Progenitor cell of endocrine pancreas (in vitro differentiated cells): ENCODE measurements around the gene CLEC2L. TPM values are rescaled to one million over a fixed set of nuclear protein-coding genes. Genes with fewer than 3 reads are reported as not detected.

Source experiments
- DNase-seq: peaks from one replicate; pipeline ENCODE4 v3.0.0; 2021; ENCODE audit warnings: low spot score; ENCODE audit not compliant: unreplicated experiment
- H3K27ac Mint-ChIP-seq: 2 replicates; pipeline ENCODE4 v1.8.0; 2021; ENCODE audit warnings: mild to moderate bottlenecking, moderate library complexity, mixed read lengths
- H3K27me3 Mint-ChIP-seq: 2 replicates; pipeline ENCODE4 v1.8.0; 2021; ENCODE audit warnings: mixed read lengths
- H3K36me3 Mint-ChIP-seq: 2 replicates; pipeline ENCODE4 v1.8.0; 2022; ENCODE audit warnings: mixed read lengths; ENCODE audit not compliant: insufficient read depth
- H3K4me1 Mint-ChIP-seq: 2 replicates; pipeline ENCODE4 v1.8.0; 2021; ENCODE audit warnings: low read depth, mixed read lengths
- H3K4me3 Mint-ChIP-seq: 2 replicates; pipeline ENCODE4 v1.8.0; 2021; ENCODE audit warnings: low read depth, mild to moderate bottlenecking, moderate library complexity, mixed read lengths
- H3K9me3 Mint-ChIP-seq: 2 replicates; pipeline ENCODE4 v1.8.0; 2021; ENCODE audit warnings: low read depth, mixed read lengths
- total RNA-seq: library from RNA; stranded (reverse); gene quantifications from 2 replicates; pipeline ENCODE4 v1.2.1, GENCODE V29; 2021
- TF ChIP-seq, protein P1 (sequence below): fragments of 200-600 bp; sonication (generic); IDR thresholded peaks from one replicate; pipeline ENCODE4 v1.5.0; 2021; ENCODE audit warnings: antibody characterized with exemption, mild to moderate bottlenecking; ENCODE audit not compliant: unreplicated experiment

CLEC2L gene
- total RNA-seq, 1 donor from 2014 or later, result not detected

- peaks cover 35% of the 10 kb centered on the region for H3K36me3 Mint-ChIP-seq
- TF ChIP-seq, protein P1, sequence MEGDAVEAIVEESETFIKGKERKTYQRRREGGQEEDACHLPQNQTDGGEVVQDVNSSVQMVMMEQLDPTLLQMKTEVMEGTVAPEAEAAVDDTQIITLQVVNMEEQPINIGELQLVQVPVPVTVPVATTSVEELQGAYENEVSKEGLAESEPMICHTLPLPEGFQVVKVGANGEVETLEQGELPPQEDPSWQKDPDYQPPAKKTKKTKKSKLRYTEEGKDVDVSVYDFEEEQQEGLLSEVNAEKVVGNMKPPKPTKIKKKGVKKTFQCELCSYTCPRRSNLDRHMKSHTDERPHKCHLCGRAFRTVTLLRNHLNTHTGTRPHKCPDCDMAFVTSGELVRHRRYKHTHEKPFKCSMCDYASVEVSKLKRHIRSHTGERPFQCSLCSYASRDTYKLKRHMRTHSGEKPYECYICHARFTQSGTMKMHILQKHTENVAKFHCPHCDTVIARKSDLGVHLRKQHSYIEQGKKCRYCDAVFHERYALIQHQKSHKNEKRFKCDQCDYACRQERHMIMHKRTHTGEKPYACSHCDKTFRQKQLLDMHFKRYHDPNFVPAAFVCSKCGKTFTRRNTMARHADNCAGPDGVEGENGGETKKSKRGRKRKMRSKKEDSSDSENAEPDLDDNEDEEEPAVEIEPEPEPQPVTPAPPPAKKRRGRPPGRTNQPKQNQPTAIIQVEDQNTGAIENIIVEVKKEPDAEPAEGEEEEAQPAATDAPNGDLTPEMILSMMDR, result no peak
- H3K4me1 Mint-ChIP-seq, result peaks cover 2% of the 10 kb centered on the region
- no peak for DNase-seq
- H3K27ac Mint-ChIP-seq, result no peak overlapping the region
- no peaks in the 10 kb centered on the region for H3K9me3 Mint-ChIP-seq
- H3K27me3 Mint-ChIP-seq, result no peaks in the 10 kb centered on the region
- H3K4me3 Mint-ChIP-seq, result no peak overlapping the region
Observed at GRCh38 chr7:139571651-139572050, 48.2 kb downstream of the CLEC2L start.

DNA sequence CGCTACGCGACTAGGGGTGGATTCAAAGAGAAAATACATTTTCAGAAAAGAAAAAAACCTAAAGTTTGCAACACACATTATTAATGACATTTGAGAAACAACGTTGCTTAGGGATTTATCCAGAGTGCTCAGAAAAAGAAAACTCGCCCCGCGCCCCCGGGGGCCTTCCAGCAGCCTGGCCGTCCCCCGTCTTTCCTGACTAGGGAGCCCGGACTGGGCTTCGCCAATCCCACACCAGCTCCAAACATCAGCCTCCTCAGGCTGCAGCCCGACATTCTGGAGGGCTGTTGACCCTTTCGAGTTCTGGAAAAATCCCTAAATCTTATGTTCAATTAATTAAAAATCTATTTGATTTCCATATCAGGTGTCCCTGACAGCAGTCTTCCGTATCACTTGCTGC lies 48.6 kb downstream of the CLEC2L start:
- H3K36me3 Mint-ChIP-seq, result peaks cover 34% of the 10 kb centered on the region
- no peak for DNase-seq
- H3K27ac Mint-ChIP-seq, result no peak overlapping the region
- H3K4me1 Mint-ChIP-seq, result peaks cover 2% of the 10 kb centered on the region
- no peaks in the 10 kb centered on the region for H3K27me3 Mint-ChIP-seq
- no peaks in the 10 kb centered on the region for H3K9me3 Mint-ChIP-seq
- H3K4me3 Mint-ChIP-seq, result no peak overlapping the region
- TF ChIP-seq, protein P1, result no peak

GRCh38 chr7:139572704-139573385 lies 49.4 kb downstream of the CLEC2L start:
- TF ChIP-seq, protein P1, result no peak
- H3K4me3 Mint-ChIP-seq, result no peak overlapping the region
- H3K27me3 Mint-ChIP-seq, result no peaks in the 10 kb centered on the region
- H3K4me1 Mint-ChIP-seq, result peaks cover 2% of the 10 kb centered on the region
- H3K9me3 Mint-ChIP-seq, result no peaks in the 10 kb centered on the region
- peaks cover 34% of the 10 kb centered on the region for H3K36me3 Mint-ChIP-seq
- no peak for DNase-seq
- no peak overlapping the region for H3K27ac Mint-ChIP-seq

- Mint-ChIP-seq H3K9me3 (no peaks in the 10 kb centered on the region), H3K36me3 (peaks cover 27% of the 10 kb centered on the region), H3K4me3 (no peak overlapping the region), H3K27me3 (no peaks in the 10 kb centered on the region), H3K27ac (peak overlapping the region; percentile 64), H3K4me1 (no peaks in the 10 kb centered on the region)
- no peak for DNase-seq
- TF ChIP-seq, protein P1, result no peak
Observed at GRCh38 chr7:139573871-139574270, 50.4 kb downstream of the CLEC2L start.

DNA sequence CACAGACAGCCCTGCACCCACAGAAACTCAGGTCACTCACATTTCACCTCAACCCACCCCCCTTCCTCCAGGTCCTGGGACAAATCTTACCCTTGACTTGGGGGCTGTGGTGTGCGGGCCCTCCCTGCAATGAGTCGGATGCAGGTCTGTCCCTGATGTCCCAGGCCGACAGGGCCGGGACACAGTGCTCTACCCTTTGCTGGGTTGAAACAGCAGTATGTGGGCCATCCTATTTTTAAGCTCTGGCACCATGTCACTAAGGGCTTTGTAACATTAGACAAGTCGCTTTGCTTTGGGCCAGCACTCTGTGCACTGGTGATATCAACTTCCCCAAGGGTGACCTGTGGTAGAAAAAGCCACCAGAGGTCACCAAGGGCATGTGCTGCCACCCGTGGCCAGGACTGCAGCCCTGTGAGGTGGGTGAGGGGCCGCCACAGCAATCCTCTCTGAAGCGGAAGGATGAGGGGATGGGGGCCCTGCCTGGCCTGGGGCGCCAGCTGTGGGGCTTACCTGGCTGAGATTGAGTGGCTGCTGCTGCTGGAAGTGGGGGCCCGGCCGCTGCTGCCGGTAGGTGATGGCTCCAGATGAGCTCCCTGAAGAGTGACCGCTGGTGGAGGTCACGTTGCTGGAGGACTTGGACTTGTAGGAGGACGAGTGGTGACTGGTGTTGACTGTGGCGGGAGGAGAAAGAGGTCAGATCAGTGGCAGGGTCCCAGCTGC lies 51.3 kb downstream of the CLEC2L start:
- H3K36me3 Mint-ChIP-seq, result peaks cover 29% of the 10 kb centered on the region
- no peak for DNase-seq

More for the DNA sequence above, 51.3 kb downstream of the CLEC2L start:
- Mint-ChIP-seq H3K27me3 (no peaks in the 10 kb centered on the region), H3K27ac (no peak overlapping the region), H3K4me3 (no peak overlapping the region), H3K4me1 (no peaks in the 10 kb centered on the region), H3K9me3 (no peaks in the 10 kb centered on the region)
- TF ChIP-seq, protein P1, result no peak
